Adrenal gland (tissue), 5 donors: ENCODE results near the gene NDUFAF5.

Experiments used
- POLR2A ChIP-seq, 2 donors: fragments of 450-650 bp; IDR thresholded peaks; one replicate each; pipeline ENCODE4 v1.6.1; 2017; ENCODE audit warnings: antibody characterized with exemption in 2 of 2, mild to moderate bottlenecking in 2 of 2, moderate library complexity in 1 of 2
- TF ChIP-seq, protein P1 (sequence below), 6 experiments: fragments of 450-650 bp in 4 of 6; fragments of 200-600 bp in 2 of 6; sonication (generic) in 1 of 6; IDR thresholded peaks; 1 replicate in 5 of 6; 2 replicates in 1 of 6; pipeline versions ENCODE4 v1.5.1 to v1.8.0; 2016 to 2021; ENCODE audit warnings: antibody characterized with exemption in 6 of 6, mild to moderate bottlenecking in 2 of 6, moderate library complexity in 1 of 6
- donor health status: DM: no; HTN: no; CAD: no.

DNA sequence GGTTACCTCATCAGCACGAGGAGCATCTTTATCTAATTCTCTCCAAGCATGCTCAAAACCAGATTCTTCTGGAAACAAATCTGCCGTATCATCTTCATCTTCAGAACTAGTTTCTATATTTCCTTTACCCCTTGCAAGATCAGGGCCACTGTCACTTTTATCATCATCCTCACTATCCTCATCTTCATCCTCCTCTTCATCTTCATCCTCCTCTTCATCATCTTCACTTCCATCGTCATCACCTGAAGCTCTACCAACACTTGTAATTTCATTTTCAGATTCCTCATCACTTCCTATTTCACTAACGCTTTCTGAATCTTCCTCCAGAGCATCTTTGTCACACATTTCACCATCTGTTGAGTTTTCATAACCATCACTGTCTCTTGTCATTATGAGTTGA is 9.0 kb upstream of the NDUFAF5 start:
- TF ChIP-seq, protein P1, sequence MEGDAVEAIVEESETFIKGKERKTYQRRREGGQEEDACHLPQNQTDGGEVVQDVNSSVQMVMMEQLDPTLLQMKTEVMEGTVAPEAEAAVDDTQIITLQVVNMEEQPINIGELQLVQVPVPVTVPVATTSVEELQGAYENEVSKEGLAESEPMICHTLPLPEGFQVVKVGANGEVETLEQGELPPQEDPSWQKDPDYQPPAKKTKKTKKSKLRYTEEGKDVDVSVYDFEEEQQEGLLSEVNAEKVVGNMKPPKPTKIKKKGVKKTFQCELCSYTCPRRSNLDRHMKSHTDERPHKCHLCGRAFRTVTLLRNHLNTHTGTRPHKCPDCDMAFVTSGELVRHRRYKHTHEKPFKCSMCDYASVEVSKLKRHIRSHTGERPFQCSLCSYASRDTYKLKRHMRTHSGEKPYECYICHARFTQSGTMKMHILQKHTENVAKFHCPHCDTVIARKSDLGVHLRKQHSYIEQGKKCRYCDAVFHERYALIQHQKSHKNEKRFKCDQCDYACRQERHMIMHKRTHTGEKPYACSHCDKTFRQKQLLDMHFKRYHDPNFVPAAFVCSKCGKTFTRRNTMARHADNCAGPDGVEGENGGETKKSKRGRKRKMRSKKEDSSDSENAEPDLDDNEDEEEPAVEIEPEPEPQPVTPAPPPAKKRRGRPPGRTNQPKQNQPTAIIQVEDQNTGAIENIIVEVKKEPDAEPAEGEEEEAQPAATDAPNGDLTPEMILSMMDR (IDR thresholded peaks at IDR 0.05) = no peak
- TF ChIP-seq POLR2A (IDR thresholded peaks at IDR 0.05) = no peak
